SK-N-SH (cell line): ENCODE results near the gene TAF6. TPM values are rescaled to one million over a fixed set of nuclear protein-coding genes. Genes with fewer than 3 reads are reported as not detected.
A peak's percentile ranks its signal among the peaks of the same experiment; 100 is the strongest.

Source experiments
- CTCF ChIA-PET: fragments of 300-600, 350-600 bp; formaldehyde crosslinking; extraction: SDS; loops from one replicate; lab custom pipeline; 2021; lab: Yijun Ruan, JAX
- POLR2A ChIA-PET: fragments of 350-600 bp; sonication (Branson Sonifier 250); formaldehyde crosslinking; extraction: SDS; loops from one replicate; lab custom pipeline; 2020; ENCODE audit warnings: antibody characterized with exemption, inconsistent platforms; lab: Yijun Ruan, JAX
- DNase-seq: peaks from one replicate; pipeline ENCODE4 v3.0.0; 2012
- H2AFZ ChIP-seq: fragments of 200-600 bp; sonication (generic); 2 replicates; pipeline ENCODE4 v1.8.1; 2016; ENCODE audit warnings: antibody characterized with exemption, mild to moderate bottlenecking, low read depth
- H3F3A ChIP-seq: fragments of 200-600 bp; sonication (generic); replicated peaks from 2 replicates; pipeline ENCODE3; 2016; ENCODE audit warnings: antibody characterized with exemption, mild to moderate bottlenecking; ENCODE audit not compliant: insufficient read depth
- H3K27ac ChIP-seq, 2 experiments: fragments of 200-500 bp in 1 of 2; fragments of 200-600 bp in 1 of 2; sonication (Bioruptor generic) in 1 of 2; sonication (generic), shearing (Covaris generic) in 1 of 2; 2 replicates each; pipeline versions ENCODE4 v1.5.1 to v1.6.1; 2014 to 2016; ENCODE audit warnings: low read depth in 2 of 2, inconsistent platforms in 1 of 2, low read length in 1 of 2, mild to moderate bottlenecking in 1 of 2, mixed read lengths in 1 of 2
- H3K27me3 ChIP-seq: fragments of 200-600 bp; sonication (generic), shearing (Covaris generic); 2 replicates; pipeline ENCODE4 v1.6.1; 2016; ENCODE audit warnings: mixed run types; ENCODE audit not compliant: insufficient read depth
- H3K36me3 ChIP-seq, 2 experiments: fragments of 200-500 bp in 1 of 2; fragments of 200-600 bp in 1 of 2; sonication (Bioruptor generic) in 1 of 2; sonication (generic) in 1 of 2; replicated peaks in 1 of 2; 2 replicates each; pipeline versions ENCODE3 to v1.5.1; 2014 to 2016; ENCODE audit warnings: low read length in 1 of 2, mild to moderate bottlenecking in 1 of 2; ENCODE audit not compliant: insufficient read depth in 2 of 2, control insufficient read depth in 1 of 2
- H3K4me1 ChIP-seq, 2 experiments: fragments of 200-500 bp in 1 of 2; fragments of 200-600 bp in 1 of 2; sonication (Bioruptor generic) in 1 of 2; sonication (generic), shearing (Covaris generic) in 1 of 2; 2 replicates each; pipeline versions ENCODE4 v1.5.1 to v1.6.1; 2014 to 2016; ENCODE audit warnings: low read depth in 1 of 2, low read length in 1 of 2, mixed run types in 1 of 2; ENCODE audit not compliant: insufficient read depth in 2 of 2, control insufficient read depth in 1 of 2
- H3K4me2 ChIP-seq: fragments of 200-600 bp; sonication (generic), shearing (Covaris generic); 2 replicates; pipeline ENCODE4 v1.6.1; 2017; ENCODE audit warnings: mixed run types
- H3K4me3 ChIP-seq, 2 experiments: fragments of 200-500 bp in 1 of 2; fragments of 200-600 bp in 1 of 2; sonication (Bioruptor generic) in 1 of 2; sonication (generic), shearing (Covaris generic) in 1 of 2; 2 replicates each; pipeline versions ENCODE4 v1.5.1 to v1.8.1; 2014 to 2016; ENCODE audit warnings: low read depth in 2 of 2, inconsistent platforms in 1 of 2, low read length in 1 of 2, mild to moderate bottlenecking in 1 of 2, mixed read lengths in 1 of 2, moderate library complexity in 1 of 2
- H3K79me2 ChIP-seq: fragments of 200-600 bp; sonication (generic); 2 replicates; pipeline ENCODE4 v1.8.1; 2017; ENCODE audit warnings: mild to moderate bottlenecking; ENCODE audit not compliant: insufficient read depth
- H3K9ac ChIP-seq: fragments of 200-600 bp; sonication (generic); 2 replicates; pipeline ENCODE4 v1.6.1; 2017; ENCODE audit warnings: mixed run types
- H3K9me2 ChIP-seq: fragments of 200-600 bp; sonication (generic); 2 replicates; pipeline ENCODE4 v1.6.1; 2017; ENCODE audit warnings: mixed run types
- H3K9me3 ChIP-seq: fragments of 200-600 bp; sonication (generic); 2 replicates; pipeline ENCODE4 v1.6.1; 2017; ENCODE audit warnings: mixed run types, mild to moderate bottlenecking, moderate library complexity
- H4K20me1 ChIP-seq: fragments of 200-600 bp; sonication (generic); 2 replicates; pipeline ENCODE4 v1.6.1; 2017; ENCODE audit warnings: mild to moderate bottlenecking, mixed run types; ENCODE audit not compliant: insufficient read depth
- CHD2 ChIP-seq: fragments of 150-350 bp; IDR thresholded peaks from 2 replicates; pipeline ENCODE4 v1.6.1; 2018; ENCODE audit warnings: low read length; ENCODE audit not compliant: partially characterized antibody
- EZH2phosphoT487 ChIP-seq: fragments of 200-600 bp; sonication (generic); IDR thresholded peaks from 2 replicates; pipeline ENCODE4 v1.6.1; 2017; ENCODE audit warnings: low read depth, mixed run types, mild to moderate bottlenecking, antibody characterized with exemption, moderate library complexity, borderline replicate concordance
- FOXJ3 ChIP-seq: sonication (generic); formaldehyde crosslinking; IDR thresholded peaks from 2 replicates; pipeline ENCODE4 v1.5.1; 2020; ENCODE audit warnings: mild to moderate bottlenecking, missing genetic modification reagents
- GABPA ChIP-seq: IDR thresholded peaks from 2 replicates; pipeline ENCODE4 v1.4.0; 2012; ENCODE audit warnings: low read depth, mild to moderate bottlenecking
- GATA2 ChIP-seq: sonication (generic); formaldehyde crosslinking; IDR thresholded peaks from 2 replicates; pipeline ENCODE4 v1.5.0; 2020; ENCODE audit warnings: mild to moderate bottlenecking, missing genetic modification reagents
- IRF3 ChIP-seq: fragments of 150-350 bp; IDR thresholded peaks from 2 replicates; pipeline ENCODE4 v1.6.1; 2016; ENCODE audit warnings: mild to moderate bottlenecking, low read depth, low read length
- MXI1 ChIP-seq: IDR thresholded peaks from 2 replicates; pipeline ENCODE4 v1.6.1; 2012; ENCODE audit warnings: mild to moderate bottlenecking, low read depth, low read length, improper control_type of control experiment
- NFIC ChIP-seq: IDR thresholded peaks from 2 replicates; pipeline ENCODE4 v1.4.0; 2012; ENCODE audit warnings: borderline replicate concordance
- NRF1 ChIP-seq: IDR thresholded peaks from 2 replicates; pipeline ENCODE4 v1.6.1; 2012; ENCODE audit warnings: low read depth, mild to moderate bottlenecking, low read length
- PBX3 ChIP-seq: IDR thresholded peaks from 2 replicates; pipeline ENCODE4; 2012
- POLR2AphosphoS5 ChIP-seq: IDR thresholded peaks from 2 replicates; pipeline ENCODE4 v1.6.1; 2012; ENCODE audit warnings: low read depth, low read length
- RAD21 ChIP-seq: IDR thresholded peaks from 2 replicates; pipeline ENCODE4 v1.6.1; 2012; ENCODE audit warnings: mild to moderate bottlenecking, low read length
- RFX5 ChIP-seq: IDR thresholded peaks from 2 replicates; pipeline ENCODE4 v1.6.1; 2012; ENCODE audit warnings: mild to moderate bottlenecking, improper control_type of control experiment, low read length
- RXRA ChIP-seq: IDR thresholded peaks from 2 replicates; pipeline ENCODE4 v1.4.0; 2012; ENCODE audit warnings: low read depth, mild to moderate bottlenecking, borderline replicate concordance
- SIN3A ChIP-seq: IDR thresholded peaks from 2 replicates; pipeline ENCODE4 v1.6.1; 2012; ENCODE audit warnings: low read depth, mild to moderate bottlenecking, low read length, moderate library complexity, borderline replicate concordance
- SMC3 ChIP-seq: IDR thresholded peaks from 2 replicates; pipeline ENCODE4 v1.6.1; 2012; ENCODE audit warnings: low read depth, low read length, improper control_type of control experiment
- TAF1 ChIP-seq: IDR thresholded peaks from 2 replicates; pipeline ENCODE4 v1.6.1; 2012; ENCODE audit warnings: low read depth, mild to moderate bottlenecking, low read length, moderate library complexity, borderline replicate concordance
- TCF12 ChIP-seq: IDR thresholded peaks from 2 replicates; pipeline ENCODE4 v1.4.0; 2012
- YY1 ChIP-seq: IDR thresholded peaks from 2 replicates; pipeline ENCODE4 v1.4.0; 2012; ENCODE audit warnings: low read depth, mild to moderate bottlenecking
- ZBTB33 ChIP-seq: IDR thresholded peaks from 2 replicates; pipeline ENCODE4 v1.4.0; 2012; ENCODE audit warnings: low read depth, borderline replicate concordance
- WGBS: methylation state at CpG from one replicate; pipeline ENCODE4 v1.1.6; 2017; ENCODE audit warnings: low lambda C conversion rate; 5-methylcytosine and 5-hydroxymethylcytosine counted together
- polyA plus RNA-seq, 3 experiments: library from polyadenylated mRNA; depleted of rRNA; stranded (reverse); fragments of >200 nt; gene quantifications; 2 replicates each; pipeline ENCODE4 v1.2.3, GENCODE V29; 2012

TAF6 gene
- polyA plus RNA-seq, 1 of the 3 experiments (the other 2 are of a cell fraction): 70.5 TPM

- Histone ChIP-seq H3K9me3 (no peaks in the 10 kb centered on the region), H3K4me3 (no peak overlapping the region), H3K9me2 (no peaks in the 10 kb centered on the region), H3K36me3 (peaks cover 27 to 56% of the 10 kb centered on the region in 2 experiments), H3K79me2 (no peaks in the 10 kb centered on the region), H3K4me1 (no peaks in the 10 kb centered on the region), H3K27me3 (no peaks in the 10 kb centered on the region), H4K20me1 (no peaks in the 10 kb centered on the region), H3F3A (peaks cover 25% of the 10 kb centered on the region), H3K4me2 (no peak overlapping the region), H3K9ac (no peak overlapping the region), H2AFZ (no peak overlapping the region), H3K27ac (no peak overlapping the region)
- POLR2A ChIA-PET: interaction anchor here (6.9 kb wide), 1 partner anchor 10 kb away, joined by 32 read pairs; the partner anchor contains the start of genes AP4M1 and MCM7
- WGBS: 89% methylated on average over 7 of the region's 7 CpGs
- CTCF ChIA-PET: interaction anchor here (1.1 to 7.2 kb wide), 3 partner anchors 9 to 20 kb away, joined by 3 to 42 read pairs (median 8); partner anchors contain the start of genes AP4M1 and MCM7
- TF ChIP-seq NFIC: no peak
- TF ChIP-seq RAD21: no peak
- TF ChIP-seq SIN3A: no peak
- no peak for TF ChIP-seq CHD2
- no peak for TF ChIP-seq POLR2AphosphoS5
- no peak for TF ChIP-seq ZBTB33
- TF ChIP-seq GATA2 (CRISPR knock-in tag): no peak
- no peak for TF ChIP-seq MXI1
- no peak for TF ChIP-seq IRF3
- TF ChIP-seq RXRA: no peak
- no peak for TF ChIP-seq FOXJ3 (CRISPR knock-in tag)
- TF ChIP-seq YY1: no peak
- no peak for TF ChIP-seq TCF12
- no peak for TF ChIP-seq NRF1
- TF ChIP-seq PBX3: no peak
- no peak for TF ChIP-seq SMC3
- TF ChIP-seq EZH2phosphoT487: no peak
- TF ChIP-seq RFX5: no peak
- TF ChIP-seq GABPA: no peak
- no peak for TF ChIP-seq TAF1
- DNase-seq: peak; percentile 12
Observed at GRCh38 chr7:100111156-100111555, 8.0 kb downstream of the TAF6 start.
